Activated T-helper 1 cell treated with anti-CD3 and anti-CD28 coated beads, Interleukin-2, amount 50 U/mL, for 16 hours (primary cell): ENCODE results near the gene TMED6.
"Not testable (repeated sequence)": the region's sequence is repeated elsewhere in the genome, so short reads cannot be mapped to it uniquely, and the experiment has no call there.

Source experiments
- DNase-seq, 2 donors: peaks; one replicate each; pipeline ENCODE4 v3.0.0-alpha.2; 2020; ENCODE audit warnings: low read depth in 1 of 2, low spot score in 1 of 2

Gene TMED6

GRCh38 chr16:69306031-69306430, 45.6 kb downstream of the TMED6 start:
- no peak for DNase-seq

- DNase-seq, result no peak
Measured at GRCh38 chr16:69302301-69302700, 49.3 kb downstream of the TMED6 start.

- no peak for DNase-seq
Measured at GRCh38 chr16:69301861-69302260, 49.7 kb downstream of the TMED6 start.

DNA sequence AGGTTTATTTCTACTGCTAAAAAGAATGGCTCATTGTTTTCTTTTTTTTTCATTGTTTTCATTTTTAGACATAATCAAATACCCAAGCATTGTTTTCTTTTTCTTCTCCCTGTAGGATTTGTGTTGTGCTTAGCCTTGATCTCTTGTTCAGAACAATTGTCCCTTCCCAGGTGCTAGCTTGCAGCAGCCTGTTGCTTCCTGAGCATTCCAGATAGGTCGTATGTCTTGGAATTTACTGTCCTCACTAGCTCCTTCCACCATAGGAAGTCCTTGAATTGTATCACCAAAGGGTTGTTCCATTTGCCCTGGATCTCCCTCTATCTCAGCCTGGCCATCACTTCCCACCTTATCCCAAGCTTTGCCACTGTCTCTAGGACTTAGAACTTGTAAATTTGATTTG, 50.4 kb downstream of the TMED6 start:
- no peak for DNase-seq

GRCh38 chr16:69298261-69298660, 53.3 kb downstream of the TMED6 start:
- no peak for DNase-seq

DNA sequence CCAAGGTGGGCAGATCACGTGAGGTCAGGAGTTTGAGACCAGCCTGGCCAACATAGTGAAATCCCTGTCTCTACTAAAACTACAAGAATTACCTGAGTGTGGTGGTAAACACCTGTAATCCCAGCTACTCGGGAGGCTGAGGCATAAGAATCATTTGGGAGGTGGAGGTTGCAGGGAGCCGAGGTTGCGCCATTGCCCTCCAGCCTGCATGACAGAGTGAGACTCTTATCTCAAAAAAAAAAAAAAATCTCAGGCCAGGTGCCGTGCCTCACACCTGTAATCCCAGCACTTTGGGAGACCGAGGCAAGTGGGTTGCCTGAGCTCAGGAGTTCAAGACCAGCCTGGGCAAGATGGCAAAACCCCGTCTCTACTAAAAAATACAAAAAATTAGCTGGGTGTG, 54.8 kb downstream of the TMED6 start:
- DNase-seq, result not testable (repeated sequence)

- no peak for DNase-seq
Measured at GRCh38 chr16:69294051-69294450, 57.5 kb downstream of the TMED6 start.

- DNase-seq, result no peak
Measured at GRCh38 chr16:69293401-69293800, 58.2 kb downstream of the TMED6 start.
